CD4-positive, alpha-beta T cell treated with Interleukin-6 at 100 ng/mL for 8 hours (primary cell): ENCODE results near the gene SLC5A2.
"Not testable (repeated sequence)": the region's sequence is repeated elsewhere in the genome, so short reads cannot be mapped to it uniquely, and the experiment has no call there.

Experiments used
- DNase-seq: peaks from one replicate; pipeline ENCODE4 v3.0.0-alpha.2; 2020; ENCODE audit warnings: mixed read lengths, low spot score

The SLC5A2 gene

GRCh38 chr16:31529108-31529936 is 46.4 kb downstream of the SLC5A2 start:
- DNase-seq: no peak

GRCh38 chr16:31529937-31530312 is 47.0 kb downstream of the SLC5A2 start:
- no peak for DNase-seq

GRCh38 chr16:31530405-31530804 is 47.5 kb downstream of the SLC5A2 start:
- no peak for DNase-seq

DNA sequence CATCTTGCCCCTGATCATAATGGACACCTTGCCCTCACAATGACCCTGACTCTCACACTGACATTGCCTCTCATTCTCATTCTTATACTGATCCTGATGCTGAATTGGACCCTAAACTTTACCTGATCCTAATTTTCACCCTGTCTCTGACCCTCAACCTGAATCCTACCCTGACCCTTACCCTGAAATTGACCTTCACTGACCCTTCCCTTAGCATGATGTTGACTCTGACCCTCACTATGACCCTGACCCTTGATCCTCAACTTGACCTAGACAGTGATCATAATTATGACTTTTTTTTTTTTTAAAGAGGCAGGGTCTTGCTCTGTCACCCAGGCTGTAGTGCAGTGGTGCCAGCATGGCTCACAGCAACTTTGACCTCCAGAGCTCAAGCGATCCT is 48.2 kb downstream of the SLC5A2 start:
- DNase-seq: no peak

DNA sequence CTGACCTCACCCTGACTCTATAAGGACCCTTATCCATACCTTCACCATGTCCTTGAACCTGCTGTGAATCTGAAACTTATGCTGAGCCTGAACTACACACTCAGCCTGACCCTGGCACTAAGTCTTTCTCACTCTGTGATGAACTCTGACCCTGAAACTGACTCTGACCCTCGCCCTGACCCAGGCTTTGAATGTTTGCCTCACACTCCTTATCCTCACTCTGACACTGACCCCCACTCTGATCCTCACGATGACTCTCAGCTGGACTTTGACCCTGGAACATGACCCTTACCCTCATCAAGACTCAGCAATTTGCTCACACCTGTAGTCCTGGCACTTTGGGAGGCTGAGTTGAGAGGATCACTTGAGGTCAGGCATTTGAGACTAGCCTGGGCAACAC is 49.2 kb downstream of the SLC5A2 start:
- no peak for DNase-seq

DNA sequence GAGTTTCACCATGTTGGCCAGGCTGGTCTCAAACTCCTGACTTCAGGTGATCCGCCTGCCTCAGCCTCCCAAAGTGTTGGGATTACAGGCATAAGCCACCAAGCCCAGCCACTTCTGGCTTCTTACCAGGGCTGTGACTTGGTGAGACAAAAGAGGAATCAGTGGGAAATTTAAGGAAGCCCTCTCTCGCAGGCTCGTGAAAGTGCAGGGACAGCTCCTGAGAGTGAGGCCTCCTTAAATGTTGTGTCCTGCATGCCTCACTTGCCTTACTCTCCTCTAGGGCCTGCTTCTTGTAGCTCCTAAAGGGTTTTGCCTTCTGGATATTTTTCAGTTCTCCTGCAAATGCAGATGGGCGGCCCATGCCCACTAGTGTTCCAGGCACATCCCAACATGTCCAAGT is 50.0 kb downstream of the SLC5A2 start:
- DNase-seq: no peak

DNA sequence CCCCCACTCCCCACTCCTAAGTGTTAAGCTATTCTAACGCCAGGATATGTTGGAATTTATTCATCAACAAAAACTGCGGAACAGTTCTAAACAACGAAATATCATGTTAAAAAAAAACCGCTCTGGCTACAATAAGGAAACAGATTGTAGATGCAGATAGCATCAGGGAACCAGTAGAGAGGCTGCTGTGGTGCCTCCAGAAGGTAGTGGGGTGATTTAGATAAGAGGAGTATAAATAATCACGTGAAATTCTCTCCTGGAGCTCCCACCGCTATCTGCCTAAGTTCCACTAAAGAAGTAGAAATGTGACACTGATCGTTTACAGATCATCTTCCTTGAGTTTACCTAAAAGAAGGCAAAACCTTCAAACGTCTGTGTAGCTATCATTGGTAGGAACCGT is 52.8 kb downstream of the SLC5A2 start:
- DNase-seq: no peak

DNA sequence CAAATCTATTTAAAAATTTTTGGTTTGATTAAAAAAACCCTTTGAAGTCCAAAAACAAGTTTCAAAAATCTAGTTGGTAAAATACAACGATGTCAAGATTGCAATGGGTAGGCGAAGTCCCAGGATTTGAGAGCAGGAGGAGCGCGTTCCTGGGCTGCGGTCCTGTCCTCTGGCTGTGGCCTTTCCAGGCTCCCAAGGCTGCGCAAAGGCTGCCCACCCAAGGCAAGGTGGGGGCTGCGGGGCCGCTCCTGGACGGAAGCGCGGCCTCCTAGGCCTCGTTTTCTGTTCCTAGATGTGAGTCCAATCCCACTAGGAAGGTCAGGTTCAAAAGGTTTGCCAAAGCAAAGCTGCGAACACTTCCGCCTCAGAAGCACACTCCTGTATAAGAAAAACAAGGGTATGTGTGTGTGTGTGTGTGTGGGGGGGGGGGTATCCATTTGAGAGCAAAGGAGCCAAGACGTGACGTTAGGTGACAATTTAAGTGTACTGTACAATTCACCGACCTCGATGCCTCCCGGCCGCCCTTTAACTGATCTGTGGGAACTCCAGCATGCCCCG is 54.0 kb downstream of the SLC5A2 start:
- DNase-seq: no peak

- no peak for DNase-seq
Measured at GRCh38 chr16:31537362-31538242, 54.7 kb downstream of the SLC5A2 start.

DNA sequence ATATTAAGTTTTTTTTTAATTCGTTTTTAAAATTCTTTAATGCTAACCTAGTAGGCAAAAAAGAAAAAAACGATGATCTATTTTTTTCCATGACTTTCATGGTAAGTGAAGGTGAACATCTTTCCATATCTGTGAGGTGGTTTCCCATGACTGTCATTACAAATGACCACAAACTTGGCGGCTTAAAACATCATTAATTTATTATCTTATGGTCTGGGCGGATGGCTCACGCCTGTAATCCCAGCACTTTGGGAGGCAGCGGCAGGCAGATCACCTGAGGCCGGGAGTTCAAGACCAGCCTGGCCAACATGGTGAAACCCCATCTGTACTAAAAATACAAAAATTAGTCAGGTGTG is 55.3 kb downstream of the SLC5A2 start:
- DNase-seq: not testable (repeated sequence)

- not testable (repeated sequence) for DNase-seq
Measured at GRCh38 chr16:31539762-31540161, 56.8 kb downstream of the SLC5A2 start.
